Left cardiac atrium (tissue), 4 donors: ENCODE data around the gene DYNC1I1. TPM values are rescaled to one million over a fixed set of nuclear protein-coding genes. Genes with fewer than 3 reads are reported as not detected.

Experiments
- ATAC-seq, 2 donors: fragments of 200-7000 bp; cut with Tn5 transposase; one replicate each; pipeline ENCODE4 v1.9.1; 2020; ENCODE audit warnings: mild to moderate bottlenecking in 2 of 2, moderate library complexity in 2 of 2
- DNase-seq: peaks from one replicate; pipeline ENCODE4 v3.0.0-alpha.2; 2020
- intact Hi-C, 2 donors: fragments of 100-400 bp; cut with DNase I; formaldehyde crosslinking; loops; one replicate each; pipeline versions ENCODE4 v1.14.1 to v1.15.1; 2022 to 2023
- total RNA-seq, 2 donors: library from RNA; stranded (reverse); fragmentation: NEBNext Ultra II Directional; extraction: Animal tissue kit (Norgen Biotek cat#: 25700); gene quantifications; one replicate each; pipeline ENCODE4 v1.2.1, GENCODE V29; 2021
- donor health status: DM: no; HTN: yes; CAD: no.
- donor health status: DM: no; HTN: yes; CAD: no; lungs with severe emphysema.
- donor health status: DM: yes; HTN: yes; CAD: no.
- donor health status: Dilated cardiomyopathy.

DYNC1I1 gene
- total RNA-seq, 2 donors from 2014 or later: 18.5 to 23.6 TPM

DNA sequence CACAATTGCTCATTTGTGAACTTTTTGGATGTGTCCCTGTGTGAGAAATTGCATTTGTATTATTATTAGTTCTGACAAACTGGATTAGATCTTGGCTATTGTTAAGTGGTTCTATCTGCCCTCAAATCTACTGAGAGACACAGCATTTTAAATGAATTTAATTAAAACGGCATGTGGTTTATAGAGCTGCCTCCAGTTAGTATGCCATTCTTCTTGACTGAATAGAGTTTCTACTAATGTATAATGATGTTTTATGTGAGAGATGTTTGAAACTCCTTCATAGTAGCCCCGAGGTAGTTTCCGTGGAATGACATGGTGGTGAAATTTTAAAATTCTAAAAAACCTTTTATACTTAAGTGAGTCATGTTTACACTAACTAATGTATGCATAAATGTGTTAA, 110.9 kb downstream of the DYNC1I1 start:
- no peak for DNase-seq
- ATAC-seq: no peak
- intact Hi-C loops: no loop called here

GRCh38 chr7:95886501-95887090, 114.2 kb downstream of the DYNC1I1 start:
- DNase-seq (no peak), ATAC-seq (peak in 1 of 2 donors; percentile 41)
- intact Hi-C loops: no loop called here

DNA sequence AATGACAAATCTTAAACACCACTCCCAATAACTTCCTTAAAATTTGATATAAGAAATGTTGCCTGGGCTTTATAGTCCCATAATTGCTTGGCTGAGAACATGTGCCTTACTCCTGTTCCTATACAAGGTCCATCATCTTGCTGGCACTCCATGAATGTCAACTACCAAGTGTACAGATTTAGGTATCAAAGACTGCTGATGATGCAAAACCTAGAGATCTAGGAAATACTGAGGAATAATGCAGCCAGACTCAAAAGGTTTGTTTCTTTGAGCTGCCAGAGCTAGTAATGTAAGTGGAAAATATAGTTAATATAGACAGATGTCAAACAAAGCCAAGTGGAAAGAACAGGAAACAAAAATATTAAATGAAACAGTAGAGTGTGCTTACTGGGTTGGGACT, 121.1 kb downstream of the DYNC1I1 start:
- intact Hi-C loops: no loop called here
- no peak for DNase-seq
- ATAC-seq: no peak

DNA sequence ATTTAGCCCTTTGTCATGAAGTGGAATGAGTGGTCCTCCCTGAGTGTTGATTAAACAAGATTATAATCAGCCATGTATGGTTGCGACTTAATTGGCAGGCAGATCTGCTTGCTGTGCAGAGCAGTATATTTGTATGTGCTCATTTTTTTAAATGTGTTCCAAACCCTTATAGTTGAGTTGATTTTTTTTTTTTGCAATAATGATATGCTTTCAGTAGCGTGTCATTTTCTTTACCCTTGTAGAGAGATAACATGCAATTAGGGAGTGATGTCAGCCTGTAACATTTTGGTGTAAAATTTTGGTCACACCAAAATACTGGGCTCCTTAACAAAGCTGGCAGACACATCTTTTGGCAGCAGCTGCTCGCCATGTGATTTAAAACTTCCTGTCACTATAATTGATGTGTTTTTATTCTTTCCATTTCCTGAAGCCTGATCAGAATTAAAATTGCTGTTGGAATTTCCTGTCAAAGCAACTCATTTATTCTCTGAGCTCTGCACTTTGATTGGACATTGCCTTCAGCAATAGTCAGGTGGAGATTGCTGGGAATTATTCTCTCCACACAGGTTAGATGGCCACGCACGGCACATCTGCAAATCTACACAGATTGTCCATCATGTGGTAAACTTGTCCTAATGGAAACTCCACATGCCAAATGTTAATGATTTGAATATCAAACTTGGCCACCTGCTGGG, 125.3 kb downstream of the DYNC1I1 start:
- no peak for DNase-seq
- intact Hi-C loops: no loop called here
- no peak for ATAC-seq

DNA sequence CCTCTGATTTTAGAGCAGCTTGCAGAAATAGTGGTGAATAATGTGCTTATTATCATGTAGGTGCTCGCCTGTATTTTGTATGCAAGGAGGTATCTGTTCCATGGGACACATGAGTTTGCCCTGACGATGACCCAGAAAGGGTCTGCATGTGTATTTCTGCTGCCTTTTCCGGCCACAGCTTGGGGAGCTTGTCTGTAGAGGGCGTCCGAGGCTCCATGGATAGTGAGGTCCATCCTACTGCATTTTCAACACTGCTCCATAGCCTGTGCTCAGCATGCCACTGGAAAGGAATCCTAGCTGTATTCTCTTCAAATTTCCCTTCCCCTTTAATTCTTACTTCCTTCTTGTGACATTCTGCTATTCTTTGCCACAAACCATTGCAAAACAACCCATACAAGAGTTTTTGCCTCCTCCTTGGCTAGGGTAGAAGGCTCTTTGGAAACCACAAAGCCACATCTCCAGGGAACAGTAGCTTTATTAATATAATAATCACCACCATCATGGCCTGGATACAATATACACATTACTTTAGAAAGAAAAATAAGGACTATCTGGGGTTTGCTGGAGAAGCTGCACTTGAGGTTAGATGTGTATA, 127.7 kb downstream of the DYNC1I1 start:
- no peak for DNase-seq
- intact Hi-C loops: no loop called here
- peak in 1 of 2 donors; percentile 50 for ATAC-seq

- ATAC-seq: no peak
Observed at GRCh38 chr7:95901006-95901405, 128.7 kb downstream of the DYNC1I1 start.

DNA sequence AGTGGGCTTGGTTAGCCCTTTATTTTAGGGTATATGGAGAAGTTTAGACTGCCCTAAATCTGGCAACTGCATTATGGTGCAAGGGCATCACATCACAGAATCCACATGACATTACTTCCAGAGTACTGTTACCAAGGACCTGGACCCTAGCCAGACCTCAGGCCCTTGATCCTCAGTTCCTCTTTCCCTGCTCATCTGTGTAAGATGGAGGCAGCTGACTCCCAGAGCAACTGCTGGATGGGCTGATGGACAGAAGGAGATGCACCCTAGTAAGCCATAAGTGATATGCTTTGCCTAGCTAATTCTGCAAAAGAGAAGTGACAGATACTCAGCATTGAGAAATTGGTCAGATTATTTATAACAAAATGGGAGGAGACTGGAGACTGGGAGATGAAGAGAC, 131.7 kb downstream of the DYNC1I1 start:
- intact Hi-C loops: no loop called here
- no peak for DNase-seq
- ATAC-seq: no peak

More at GRCh38 chr7:95901006-95901405, 128.7 kb downstream of the DYNC1I1 start:
- DNase-seq: no peak
- intact Hi-C loops: no loop called here

DNA sequence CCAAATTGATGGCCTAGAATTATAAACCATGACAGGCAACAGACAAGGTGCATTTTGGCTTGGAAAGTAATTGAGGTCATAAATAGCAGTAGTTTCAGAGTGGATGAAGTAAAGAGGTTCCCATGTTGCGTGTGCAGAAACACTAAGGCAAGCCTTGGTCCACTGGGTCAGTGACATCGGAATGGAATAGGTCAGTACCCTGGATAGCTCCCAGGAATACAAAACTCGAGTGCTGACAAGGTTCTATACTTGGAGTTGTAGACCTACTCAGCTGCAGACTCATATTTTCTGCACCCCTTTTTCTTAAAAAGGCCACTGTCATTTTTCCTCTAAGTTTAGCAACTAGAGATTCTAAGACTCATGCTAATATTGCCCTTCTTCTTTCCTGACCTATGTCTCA, 132.8 kb downstream of the DYNC1I1 start:
- no peak for DNase-seq

DNA sequence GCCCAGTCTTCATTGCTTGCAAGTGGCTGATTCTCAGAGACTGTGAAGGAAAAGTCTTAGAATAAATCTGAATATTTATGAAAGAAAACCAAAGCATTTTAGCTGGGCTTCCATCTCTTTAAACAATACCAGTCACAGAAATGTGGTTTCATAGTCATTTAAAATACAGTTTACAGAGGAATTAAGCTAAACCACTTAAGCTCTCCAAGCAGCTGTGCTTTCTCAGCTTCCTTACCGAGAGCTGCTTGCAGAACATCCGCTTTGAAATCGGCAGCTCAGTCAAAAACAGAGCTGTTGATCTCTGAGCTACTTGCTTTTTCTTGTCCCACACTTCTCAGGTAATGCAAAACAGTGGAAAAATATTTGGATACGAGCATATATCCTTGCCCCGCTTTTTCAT, 134.5 kb downstream of the DYNC1I1 start:
- intact Hi-C loops: no loop called here
- no peak for ATAC-seq
- no peak for DNase-seq

More for the DNA sequence above, 132.8 kb downstream of the DYNC1I1 start:
- intact Hi-C loops: no loop called here
- ATAC-seq: no peak

DNA sequence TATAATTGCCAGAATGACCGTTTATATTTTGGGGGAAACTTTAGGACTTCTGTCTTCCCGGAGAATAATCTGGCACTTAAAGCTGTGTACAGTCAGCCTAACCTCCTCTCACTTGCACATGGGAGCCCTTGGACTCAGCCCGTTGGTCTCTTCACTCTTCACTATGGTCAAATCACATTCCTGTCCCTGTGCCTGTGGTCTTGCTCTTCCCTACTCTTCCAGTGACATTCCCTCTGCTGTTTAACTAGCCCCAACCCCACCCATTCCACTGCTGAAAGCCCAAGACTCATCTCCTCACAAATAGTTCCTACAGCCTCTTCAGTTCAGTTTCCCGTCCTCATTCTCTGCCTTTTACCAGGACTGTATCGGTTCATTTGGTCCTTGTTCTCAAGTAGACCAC, 135.0 kb downstream of the DYNC1I1 start:
- intact Hi-C loops: no loop called here
- no peak for DNase-seq
- no peak for ATAC-seq

DNA sequence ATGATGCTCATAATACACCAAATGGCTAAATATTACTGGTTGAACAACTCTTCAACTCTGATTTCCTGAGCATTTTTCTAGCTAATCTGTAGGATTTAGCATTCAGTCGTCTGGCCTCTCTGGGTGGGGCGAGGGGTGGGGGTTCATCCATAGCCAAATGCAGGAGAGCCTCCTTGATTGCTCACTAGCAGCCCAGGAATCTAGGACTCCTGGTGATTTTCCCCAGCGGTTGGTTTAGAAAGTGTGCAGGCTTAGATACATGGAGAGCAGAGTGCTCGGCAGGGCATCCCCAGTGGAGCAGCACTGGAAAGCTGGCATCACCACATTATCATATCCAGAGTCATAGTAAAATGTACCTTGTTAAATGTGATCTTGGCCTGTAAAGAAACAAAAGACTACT, 136.1 kb downstream of the DYNC1I1 start:
- intact Hi-C loops: no loop called here
- no peak for DNase-seq
- ATAC-seq: no peak

- no peak for DNase-seq
- intact Hi-C loops: loop anchor here in 1 of 2 donors (10.0 kb wide), 1 partner anchor 1114 kb away; the partner anchor contains the start of gene DLX5
- ATAC-seq: no peak
Observed at GRCh38 chr7:95910341-95910740, 138.0 kb downstream of the DYNC1I1 start.

DNA sequence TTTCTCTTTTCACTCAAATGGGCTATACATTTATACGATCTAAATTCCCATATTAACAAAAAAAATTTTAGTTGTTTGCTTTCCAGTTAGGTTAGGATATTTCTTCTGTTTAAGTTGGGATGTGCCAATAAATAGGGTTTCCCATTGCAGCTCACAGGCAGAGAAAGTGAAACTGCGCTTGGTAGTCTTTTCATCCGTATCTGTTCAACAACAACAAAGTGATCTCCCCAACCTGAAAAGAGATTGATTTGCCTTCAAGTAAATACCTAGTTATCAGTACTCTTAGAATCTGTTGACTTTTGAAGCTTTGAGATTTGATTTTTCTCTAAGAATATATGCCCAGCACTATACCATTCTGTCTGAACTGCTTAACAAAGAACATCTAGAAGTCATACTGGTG, 143.4 kb downstream of the DYNC1I1 start:
- intact Hi-C loops: loop anchor here in 1 of 2 donors (5.0 to 10.0 kb wide), 2 partner anchors 497 to 1109 kb away; partner anchors contain the start of gene DLX5
- no peak for DNase-seq
- no peak for ATAC-seq

- intact Hi-C loops: loop anchor here in 1 of 2 donors (5.0 to 10.0 kb wide), 2 partner anchors 496 to 1108 kb away; partner anchors contain the start of gene DLX5
- peak; percentile 77 to 81 for ATAC-seq
Observed at GRCh38 chr7:95916573-95917297, 144.4 kb downstream of the DYNC1I1 start.

GRCh38 chr7:95917634-95918033, 145.3 kb downstream of the DYNC1I1 start:
- intact Hi-C loops: loop anchor here in 1 of 2 donors (5.0 to 10.0 kb wide), 2 partner anchors 495 to 1107 kb away; partner anchors contain the start of gene DLX5
- no peak for ATAC-seq
- no peak for DNase-seq

More at GRCh38 chr7:95916573-95917297, 144.4 kb downstream of the DYNC1I1 start:
- DNase-seq: peak; percentile 73

- DNase-seq (no peak), ATAC-seq (no peak)
- intact Hi-C loops: loop anchor here in 1 of 2 donors (5.0 to 10.0 kb wide), 2 partner anchors 493 to 1105 kb away; partner anchors contain the start of gene DLX5
Observed at GRCh38 chr7:95919556-95919955, 147.2 kb downstream of the DYNC1I1 start.

- ATAC-seq: no peak
- DNase-seq: no peak
- intact Hi-C loops: no loop called here
Observed at GRCh38 chr7:95921543-95921942, 149.2 kb downstream of the DYNC1I1 start.

DNA sequence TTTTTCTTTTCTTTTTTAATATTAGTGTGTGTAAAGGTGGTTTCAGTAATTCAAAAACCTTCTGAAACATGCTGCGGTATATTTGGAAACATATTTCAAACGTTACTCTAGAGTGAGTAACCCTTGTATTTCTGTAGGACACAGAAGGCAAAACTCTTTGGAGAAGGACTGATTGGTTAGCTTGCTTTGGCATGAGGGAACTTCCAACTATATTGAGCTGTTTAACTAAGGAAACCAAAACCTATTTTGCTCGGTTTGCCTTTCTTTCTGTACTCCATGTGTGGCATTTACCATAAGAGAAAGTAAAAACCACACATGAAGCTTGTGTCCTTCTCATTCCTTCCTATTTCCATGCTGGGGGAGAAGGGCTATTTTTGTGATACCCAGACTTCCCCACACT, 149.8 kb downstream of the DYNC1I1 start:
- intact Hi-C loops: no loop called here
- ATAC-seq (no peak), DNase-seq (no peak)

- ATAC-seq (no peak), DNase-seq (no peak)
- intact Hi-C loops: no loop called here
Observed at GRCh38 chr7:95925236-95925635, 152.9 kb downstream of the DYNC1I1 start.
